Prostate gland (tissue), 2 donors: Measurements from ENCODE around the gene SULT6B1. TPM values are rescaled to one million over a fixed set of nuclear protein-coding genes. Genes with fewer than 3 reads are reported as not detected.

Source experiments
- DNase-seq: peaks from one replicate; pipeline ENCODE4 v3.0.0-alpha.2; 2019; ENCODE audit warnings: low spot score
- H3K27ac ChIP-seq, 2 donors: fragments of 200-600 bp; sonication (generic); 2 replicates each; pipeline ENCODE4 v1.5.1; 2017 to 2019
- H3K27me3 ChIP-seq: fragments of 200-600 bp; sonication (generic); replicated peaks from 2 replicates; pipeline ENCODE4 v1.5.1; 2019; ENCODE audit not compliant: insufficient read depth
- H3K36me3 ChIP-seq, 2 donors: fragments of 200-600 bp; sonication (generic); 1 replicate in 1 of 2; 2 replicates in 1 of 2; pipeline versions ENCODE4 v1.5.1 to v1.8.1; 2017 to 2019
- H3K4me1 ChIP-seq: fragments of 200-600 bp; sonication (generic); replicated peaks from 2 replicates; pipeline ENCODE4 v1.5.1; 2019
- H3K4me3 ChIP-seq, 2 donors: fragments of 200-600 bp; sonication (generic); 2 replicates each; pipeline ENCODE4 v1.5.1; 2017 to 2019
- H3K9me3 ChIP-seq: fragments of 200-600 bp; sonication (generic); 2 replicates; pipeline ENCODE4 v1.5.1; 2017
- POLR2A ChIP-seq: fragments of 450-650 bp; IDR thresholded peaks from one replicate; pipeline ENCODE4 v1.6.1; 2016; ENCODE audit warnings: antibody characterized with exemption, mild to moderate bottlenecking
- POLR2AphosphoS5 ChIP-seq: sonication (generic); formaldehyde crosslinking; IDR thresholded peaks from one replicate; pipeline ENCODE4 v1.6.1; 2017; ENCODE audit warnings: antibody characterized with exemption
- WGBS: methylation state at CpG from one replicate; pipeline ENCODE4 v1.1.5; 2018; 5-methylcytosine and 5-hydroxymethylcytosine counted together
- intact Hi-C: fragments of 100-400 bp; cut with DNase I; formaldehyde crosslinking; loops from one replicate; pipeline ENCODE4 v1.14.2; 2022
- total RNA-seq, 2 donors: library from RNA; depleted of rRNA; stranded (reverse); fragments of >200 nt; gene quantifications; one replicate each; pipeline ENCODE4 v1.1.0, GENCODE V29; 2016
- TF ChIP-seq, protein P1 (sequence below), 4 experiments: fragments of 200-600 bp in 2 of 4; fragments of 450-650 bp in 2 of 4; sonication (generic) in 2 of 4; IDR thresholded peaks; 1 replicate in 3 of 4; 2 replicates in 1 of 4; pipeline ENCODE4 v1.5.1; 2016 to 2019; ENCODE audit warnings: antibody characterized with exemption in 4 of 4, mild to moderate bottlenecking in 2 of 4, moderate library complexity in 2 of 4

Gene SULT6B1
- total RNA-seq, 2 donors from 2014 or later = not detected

DNA sequence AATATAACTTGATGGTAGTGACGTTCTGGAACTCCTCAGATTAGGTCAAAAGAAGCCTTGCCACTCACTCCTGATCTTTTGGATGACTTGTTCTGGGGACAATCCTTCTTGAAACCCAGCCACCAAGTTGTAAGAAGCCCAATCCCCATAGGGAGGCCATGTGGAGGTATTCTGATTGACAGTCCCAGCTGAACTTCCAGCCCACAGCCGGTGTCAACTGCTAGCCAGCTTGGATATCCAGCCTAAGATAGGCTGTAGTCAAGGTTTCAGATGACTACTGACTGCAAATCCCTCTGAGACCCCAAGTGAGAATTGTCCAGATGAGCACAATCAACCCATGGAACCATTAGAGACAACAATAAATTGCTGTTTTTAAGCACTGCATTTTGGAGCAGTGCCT, 63.1 kb downstream of the SULT6B1 start:
- no peak overlapping the region for H3K27ac ChIP-seq
- no peak for TF ChIP-seq POLR2AphosphoS5
- no peak for TF ChIP-seq POLR2A
- TF ChIP-seq, protein P1, sequence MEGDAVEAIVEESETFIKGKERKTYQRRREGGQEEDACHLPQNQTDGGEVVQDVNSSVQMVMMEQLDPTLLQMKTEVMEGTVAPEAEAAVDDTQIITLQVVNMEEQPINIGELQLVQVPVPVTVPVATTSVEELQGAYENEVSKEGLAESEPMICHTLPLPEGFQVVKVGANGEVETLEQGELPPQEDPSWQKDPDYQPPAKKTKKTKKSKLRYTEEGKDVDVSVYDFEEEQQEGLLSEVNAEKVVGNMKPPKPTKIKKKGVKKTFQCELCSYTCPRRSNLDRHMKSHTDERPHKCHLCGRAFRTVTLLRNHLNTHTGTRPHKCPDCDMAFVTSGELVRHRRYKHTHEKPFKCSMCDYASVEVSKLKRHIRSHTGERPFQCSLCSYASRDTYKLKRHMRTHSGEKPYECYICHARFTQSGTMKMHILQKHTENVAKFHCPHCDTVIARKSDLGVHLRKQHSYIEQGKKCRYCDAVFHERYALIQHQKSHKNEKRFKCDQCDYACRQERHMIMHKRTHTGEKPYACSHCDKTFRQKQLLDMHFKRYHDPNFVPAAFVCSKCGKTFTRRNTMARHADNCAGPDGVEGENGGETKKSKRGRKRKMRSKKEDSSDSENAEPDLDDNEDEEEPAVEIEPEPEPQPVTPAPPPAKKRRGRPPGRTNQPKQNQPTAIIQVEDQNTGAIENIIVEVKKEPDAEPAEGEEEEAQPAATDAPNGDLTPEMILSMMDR (IDR thresholded peaks at IDR 0.05) = no peak
- WGBS = 93% methylated on average over 2 of the region's 2 CpGs
- H3K9me3 ChIP-seq = no peaks in the 10 kb centered on the region
- H3K4me3 ChIP-seq = no peak overlapping the region
- intact Hi-C loops = no loop called here
- H3K4me1 ChIP-seq = no peaks in the 10 kb centered on the region
- no peaks in the 10 kb centered on the region for H3K36me3 ChIP-seq
- DNase-seq = no peak
- H3K27me3 ChIP-seq = no peaks in the 10 kb centered on the region

DNA sequence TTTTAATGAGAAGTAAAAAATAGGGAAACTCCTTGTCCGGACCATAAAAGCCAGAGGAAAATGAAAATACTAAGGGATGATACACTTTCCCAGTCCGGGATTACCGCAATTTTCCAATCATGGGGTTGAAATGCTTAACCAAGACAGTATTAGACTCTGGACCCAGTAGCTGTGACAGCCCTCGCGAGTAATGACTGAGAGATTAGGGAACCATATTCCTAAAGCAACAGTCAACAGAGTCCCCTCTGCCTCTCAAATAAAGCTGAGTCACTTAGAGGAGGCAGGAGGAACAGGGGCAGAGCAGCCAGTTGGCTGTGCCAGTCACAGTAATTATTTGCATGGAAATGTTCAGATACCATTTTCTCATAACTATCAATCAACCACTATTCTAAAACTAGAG, 69.3 kb downstream of the SULT6B1 start:
- TF ChIP-seq POLR2AphosphoS5 (no peak), POLR2A (no peak)
- TF ChIP-seq, protein P1 (IDR thresholded peaks at IDR 0.05) = no peak
- H3K27me3 ChIP-seq = no peaks in the 10 kb centered on the region
- WGBS = 95% methylated on average over 5 of the region's 5 CpGs
- no peak overlapping the region for H3K27ac ChIP-seq
- intact Hi-C loops = no loop called here
- no peaks in the 10 kb centered on the region for H3K4me1 ChIP-seq
- H3K4me3 ChIP-seq = no peak overlapping the region
- peaks cover 0 to 2% of the 10 kb centered on the region in 2 donors for H3K36me3 ChIP-seq
- H3K9me3 ChIP-seq = no peaks in the 10 kb centered on the region
- no peak for DNase-seq

Other genes starting within 250 kb of the SULT6B1 start
- 10 to 100 TPM; 15.0 to 32.3 TPM for gene STRN, start 222.1 kb downstream of the SULT6B1 start, total RNA-seq
- 10 to 100 TPM; 31.1 to 37.4 TPM for gene HEATR5B, start 104.3 kb downstream of the SULT6B1 start, total RNA-seq
- 10 to 100 TPM in 1 of 2 donors, 1 to 10 TPM in 1; 4.7 to 12.6 TPM for gene GPATCH11, start 104.2 kb downstream of the SULT6B1 start, total RNA-seq
- gene EIF2AK2, start 31.7 kb downstream of the SULT6B1 start, total RNA-seq = 10 to 100 TPM; 20.8 to 32.1 TPM
- gene CEBPZOS, start 7.8 kb upstream of the SULT6B1 start, total RNA-seq = 10 to 100 TPM; 24.3 to 45.2 TPM
- gene CEBPZ, start 42.9 kb upstream of the SULT6B1 start, total RNA-seq = 10 to 100 TPM; 27.5 to 35.4 TPM
- gene NDUFAF7, start 43.0 kb upstream of the SULT6B1 start, total RNA-seq = 10 to 100 TPM; 12.8 to 25.7 TPM
- 10 to 100 TPM; 20.3 to 41.4 TPM for gene PRKD3, start 136.2 kb upstream of the SULT6B1 start, total RNA-seq
- gene QPCT, start 156.0 kb upstream of the SULT6B1 start, total RNA-seq = 10 to 100 TPM in 1 of 2 donors, 1 to 10 TPM in 1; 5.3 to 11.7 TPM